Activated T-helper 17 cell treated with anti-CD3 and anti-CD28 coated beads, Interleukin-2, amount 50 U/mL, for 72 hours (primary cell): ENCODE measurements around the gene FLT3. TPM values are rescaled to one million over a fixed set of nuclear protein-coding genes. Genes with fewer than 3 reads are reported as not detected.
"Not testable (repeated sequence)": the region's sequence is repeated elsewhere in the genome, so short reads cannot be mapped to it uniquely, and the experiment has no call there.

ENCODE experiments used
- ATAC-seq: fragments of 150-1000 bp; cut with Tn5 transposase; replicated peaks from 2 replicates; pipeline ENCODE4 v1.10.0; 2021; ENCODE audit warnings: mild to moderate bottlenecking, moderate library complexity
- H3K27ac Mint-ChIP-seq: one replicate; pipeline ENCODE4 v1.8.0; 2022; ENCODE audit warnings: mixed read lengths
- H3K27me3 Mint-ChIP-seq: one replicate; pipeline ENCODE4 v1.8.0; 2022; ENCODE audit warnings: mixed read lengths
- H3K36me3 Mint-ChIP-seq: one replicate; pipeline ENCODE4 v1.8.0; 2022; ENCODE audit warnings: low read depth, mild to moderate bottlenecking, mixed read lengths
- H3K4me1 Mint-ChIP-seq: one replicate; pipeline ENCODE4 v1.8.0; 2022; ENCODE audit warnings: mixed read lengths
- H3K4me3 Mint-ChIP-seq: one replicate; pipeline ENCODE4 v1.8.0; 2022; ENCODE audit warnings: mild to moderate bottlenecking, mixed read lengths
- H3K9me3 Mint-ChIP-seq: one replicate; pipeline ENCODE4 v1.8.0; 2022; ENCODE audit warnings: mixed read lengths
- total RNA-seq, 2 donors: library from RNA; stranded (reverse); gene quantifications; one replicate each; pipeline ENCODE4 v1.2.3, GENCODE V29; 2022

FLT3 gene
- total RNA-seq, 2 donors from 2014 or later: not detected

- H3K27me3 Mint-ChIP-seq: peaks cover 19% of the 10 kb centered on the region
- peaks cover 5% of the 10 kb centered on the region for H3K4me1 Mint-ChIP-seq
Measured at GRCh38 chr13:28043224-28043623, 57.2 kb downstream of the FLT3 start.

DNA sequence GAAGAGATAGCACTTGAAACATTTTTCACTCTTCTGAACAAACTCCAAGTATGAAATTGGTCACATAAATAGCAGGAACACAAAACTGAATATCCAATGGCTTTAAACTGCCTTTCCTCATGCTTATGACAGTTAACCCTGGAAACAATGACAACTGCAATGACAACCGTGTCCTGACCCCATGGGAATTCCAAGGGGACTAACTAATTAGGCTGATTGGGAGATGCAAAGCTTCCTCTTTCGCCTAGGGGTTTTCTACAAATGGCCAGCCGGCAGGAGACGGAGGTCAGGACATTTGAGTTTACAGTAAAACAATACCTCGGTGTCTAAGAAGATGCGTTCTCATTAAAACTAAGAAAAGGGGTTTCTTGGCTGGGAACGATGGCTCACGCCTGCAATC lies 58.9 kb downstream of the FLT3 start:
- no peak for ATAC-seq
- no peaks in the 10 kb centered on the region for H3K36me3 Mint-ChIP-seq
- H3K9me3 Mint-ChIP-seq: no peaks in the 10 kb centered on the region
- no peaks in the 10 kb centered on the region for H3K4me1 Mint-ChIP-seq
- peaks cover 19% of the 10 kb centered on the region for H3K27me3 Mint-ChIP-seq
- H3K27ac Mint-ChIP-seq: no peak overlapping the region
- no peak overlapping the region for H3K4me3 Mint-ChIP-seq

More at GRCh38 chr13:28043224-28043623, 57.2 kb downstream of the FLT3 start:
- Mint-ChIP-seq H3K9me3 (no peaks in the 10 kb centered on the region), H3K36me3 (no peaks in the 10 kb centered on the region), H3K27ac (no peak overlapping the region), H3K4me3 (no peak overlapping the region)
- ATAC-seq: no peak

DNA sequence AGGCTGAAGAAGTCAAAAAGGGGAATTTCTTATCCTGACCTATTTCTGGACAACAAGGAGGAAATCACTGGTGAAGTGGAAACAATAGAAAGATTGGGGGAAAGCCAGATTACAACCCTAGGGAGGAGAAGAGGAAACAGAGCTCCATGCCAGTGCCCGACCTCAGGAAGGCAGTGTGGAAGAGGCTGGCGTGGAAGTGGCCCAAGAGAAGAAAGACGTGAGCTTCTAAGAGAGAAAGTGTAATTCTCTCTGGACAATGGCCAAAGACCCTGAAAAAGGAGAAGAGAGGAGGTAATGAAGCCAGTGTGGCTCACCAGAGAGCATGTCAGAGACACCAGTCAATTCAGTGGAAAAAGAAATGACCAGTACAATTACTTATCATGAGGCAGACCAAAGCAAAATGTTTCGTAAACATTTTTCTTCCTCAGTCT lies 59.3 kb downstream of the FLT3 start:
- H3K4me3 Mint-ChIP-seq: no peak overlapping the region
- H3K27ac Mint-ChIP-seq: no peak overlapping the region
- H3K36me3 Mint-ChIP-seq: no peaks in the 10 kb centered on the region
- no peaks in the 10 kb centered on the region for H3K4me1 Mint-ChIP-seq
- H3K9me3 Mint-ChIP-seq: no peaks in the 10 kb centered on the region
- ATAC-seq: no peak
- H3K27me3 Mint-ChIP-seq: peaks cover 19% of the 10 kb centered on the region

- Mint-ChIP-seq H3K9me3 (no peaks in the 10 kb centered on the region), H3K4me1 (no peaks in the 10 kb centered on the region), H3K4me3 (no peak overlapping the region), H3K27me3 (peaks cover 22% of the 10 kb centered on the region), H3K36me3 (no peaks in the 10 kb centered on the region), H3K27ac (no peak overlapping the region)
- peak; percentile 69 for ATAC-seq
Measured at GRCh38 chr13:28037399-28037798, 63.0 kb downstream of the FLT3 start.

GRCh38 chr13:28035146-28035782 lies 65.1 kb downstream of the FLT3 start:
- H3K27me3 Mint-ChIP-seq: peaks cover 22% of the 10 kb centered on the region
- no peaks in the 10 kb centered on the region for H3K9me3 Mint-ChIP-seq
- H3K27ac Mint-ChIP-seq: no peak overlapping the region
- ATAC-seq: peak; percentile 40
- H3K4me1 Mint-ChIP-seq: no peaks in the 10 kb centered on the region
- H3K36me3 Mint-ChIP-seq: no peaks in the 10 kb centered on the region
- H3K4me3 Mint-ChIP-seq: no peak overlapping the region

DNA sequence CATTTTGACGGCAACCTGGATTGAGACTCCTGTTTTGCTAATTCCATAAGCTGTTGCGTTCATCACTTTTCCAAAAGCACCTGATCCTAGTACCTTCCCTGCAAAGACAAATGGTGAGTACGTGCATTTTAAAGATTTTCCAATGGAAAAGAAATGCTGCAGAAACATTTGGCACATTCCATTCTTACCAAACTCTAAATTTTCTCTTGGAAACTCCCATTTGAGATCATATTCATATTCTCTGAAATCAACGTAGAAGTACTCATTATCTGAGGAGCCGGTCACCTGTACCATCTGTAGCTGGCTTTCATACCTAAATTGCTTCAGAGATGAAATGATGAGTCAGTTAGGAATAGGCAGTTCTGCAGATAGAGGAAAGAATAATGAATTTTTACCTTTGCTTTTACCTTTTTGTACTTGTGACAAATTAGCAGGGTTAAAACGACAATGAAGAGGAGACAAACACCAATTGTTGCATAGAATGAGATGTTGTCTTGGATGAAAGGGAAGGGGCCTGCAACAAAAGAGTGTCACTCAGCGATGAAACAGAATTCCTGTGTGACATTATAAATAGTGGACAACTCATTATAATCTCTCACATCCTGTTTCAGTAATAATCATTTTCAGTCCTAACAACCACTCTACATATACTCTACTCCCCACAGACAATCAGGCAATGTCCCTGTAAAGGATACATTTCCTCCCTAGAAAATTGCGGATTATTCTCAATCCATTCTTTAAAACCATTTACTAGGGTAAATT lies 66.3 kb downstream of the FLT3 start:
- H3K27me3 Mint-ChIP-seq: peaks cover 24% of the 10 kb centered on the region

GRCh38 chr13:28032438-28032837 lies 67.9 kb downstream of the FLT3 start:
- H3K36me3 Mint-ChIP-seq, H3K27ac Mint-ChIP-seq, H3K4me1 Mint-ChIP-seq, H3K9me3 Mint-ChIP-seq, H3K4me3 Mint-ChIP-seq: not testable (repeated sequence)
- ATAC-seq: peak; percentile 19
- peaks cover 24% of the 10 kb centered on the region for H3K27me3 Mint-ChIP-seq

More for the DNA sequence above, 66.3 kb downstream of the FLT3 start:
- Mint-ChIP-seq H3K27ac (no peak overlapping the region), H3K4me3 (no peak overlapping the region), H3K36me3 (no peaks in the 10 kb centered on the region), H3K4me1 (no peaks in the 10 kb centered on the region), H3K9me3 (no peaks in the 10 kb centered on the region)
- no peak for ATAC-seq

DNA sequence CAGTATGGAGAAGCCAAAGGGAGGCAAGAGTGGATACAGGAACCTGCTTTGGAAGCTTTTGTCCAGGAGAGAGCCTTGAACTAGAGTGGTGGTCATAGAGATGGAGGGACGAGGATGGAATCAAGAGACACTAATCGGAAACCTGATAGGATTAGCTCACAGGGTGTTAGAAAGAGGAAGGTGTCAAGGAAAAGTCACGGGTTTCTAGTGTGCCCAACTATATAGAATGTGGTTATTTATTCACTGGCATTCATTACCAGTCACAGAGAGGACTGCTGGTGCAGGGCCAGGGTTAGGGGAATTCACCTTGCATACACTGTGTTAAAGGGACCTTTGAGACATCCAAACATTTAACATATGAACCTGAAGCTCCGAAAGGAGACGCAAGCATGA lies 68.5 kb downstream of the FLT3 start:
- Mint-ChIP-seq H3K4me3 (no peak overlapping the region), H3K36me3 (no peaks in the 10 kb centered on the region), H3K9me3 (no peaks in the 10 kb centered on the region), H3K4me1 (peaks cover 7% of the 10 kb centered on the region), H3K27me3 (peaks cover 24% of the 10 kb centered on the region), H3K27ac (no peak overlapping the region)
- no peak for ATAC-seq

DNA sequence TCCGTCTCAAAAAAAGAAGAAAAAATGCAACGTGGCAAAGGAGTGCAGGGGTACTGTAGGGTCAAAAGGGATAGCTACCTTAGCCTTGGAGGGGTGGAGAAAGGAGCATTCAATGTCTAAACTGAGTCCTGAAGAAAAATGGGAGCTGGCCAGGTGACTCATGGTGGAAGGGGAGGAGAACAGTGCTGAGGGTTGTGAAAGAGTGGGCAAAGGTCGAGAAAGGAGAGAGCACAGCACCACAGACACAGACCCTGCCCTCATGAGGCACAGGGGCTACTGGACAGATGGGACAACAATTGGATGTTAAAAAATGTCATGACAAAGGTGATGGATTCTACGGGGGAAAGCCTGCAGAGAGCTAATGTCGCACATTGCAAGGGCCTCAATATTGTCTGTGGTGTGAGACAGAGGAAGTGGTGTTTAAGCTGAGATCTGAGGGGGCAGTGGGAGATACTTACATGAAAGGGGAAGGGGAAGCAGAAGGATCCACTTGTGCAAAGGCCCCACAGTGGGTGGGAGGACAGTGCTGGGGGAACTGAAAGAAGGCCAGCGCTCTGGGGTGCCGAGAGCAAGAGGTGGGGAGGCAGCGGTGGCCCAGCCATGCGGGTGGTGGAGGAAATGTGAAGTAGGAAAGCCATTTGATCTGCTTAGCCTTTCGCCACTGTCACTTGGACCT lies 69.0 kb downstream of the FLT3 start:
- Mint-ChIP-seq H3K9me3 (no peaks in the 10 kb centered on the region), H3K36me3 (no peaks in the 10 kb centered on the region), H3K27ac (no peak overlapping the region), H3K4me3 (no peak overlapping the region), H3K27me3 (peaks cover 24% of the 10 kb centered on the region), H3K4me1 (peaks cover 9% of the 10 kb centered on the region)
- no peak for ATAC-seq

- no peak overlapping the region for H3K4me3 Mint-ChIP-seq
- H3K27me3 Mint-ChIP-seq: peaks cover 17% of the 10 kb centered on the region
- ATAC-seq: no peak
- H3K27ac Mint-ChIP-seq: no peak overlapping the region
- H3K9me3 Mint-ChIP-seq: no peaks in the 10 kb centered on the region
- H3K36me3 Mint-ChIP-seq: no peaks in the 10 kb centered on the region
- peaks cover 9% of the 10 kb centered on the region for H3K4me1 Mint-ChIP-seq
Measured at GRCh38 chr13:28027607-28028364, 72.6 kb downstream of the FLT3 start.

DNA sequence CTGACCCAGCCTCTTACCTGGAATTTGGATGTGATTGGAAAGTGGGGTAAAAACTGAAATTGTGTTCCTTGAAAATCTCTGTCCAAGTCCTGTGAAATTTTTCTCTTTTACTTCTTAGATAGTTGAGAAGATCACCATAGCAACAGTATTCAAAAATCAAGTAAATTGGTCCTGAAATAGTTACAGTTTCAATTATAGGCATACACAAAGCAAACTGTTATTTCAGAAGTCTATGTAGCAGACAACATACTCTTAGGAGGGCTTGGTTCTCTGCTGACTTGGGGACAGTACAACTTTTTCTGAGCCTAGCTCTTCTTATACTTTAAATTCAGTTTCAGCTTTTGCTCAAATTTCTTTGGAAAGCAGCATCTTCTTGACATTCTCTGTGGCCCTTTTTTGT lies 73.3 kb downstream of the FLT3 start:
- peaks cover 20% of the 10 kb centered on the region for H3K27me3 Mint-ChIP-seq
- no peaks in the 10 kb centered on the region for H3K36me3 Mint-ChIP-seq
- no peaks in the 10 kb centered on the region for H3K9me3 Mint-ChIP-seq
- H3K27ac Mint-ChIP-seq: no peak overlapping the region
- no peak overlapping the region for H3K4me3 Mint-ChIP-seq
- H3K4me1 Mint-ChIP-seq: peaks cover 9% of the 10 kb centered on the region
- ATAC-seq: no peak

DNA sequence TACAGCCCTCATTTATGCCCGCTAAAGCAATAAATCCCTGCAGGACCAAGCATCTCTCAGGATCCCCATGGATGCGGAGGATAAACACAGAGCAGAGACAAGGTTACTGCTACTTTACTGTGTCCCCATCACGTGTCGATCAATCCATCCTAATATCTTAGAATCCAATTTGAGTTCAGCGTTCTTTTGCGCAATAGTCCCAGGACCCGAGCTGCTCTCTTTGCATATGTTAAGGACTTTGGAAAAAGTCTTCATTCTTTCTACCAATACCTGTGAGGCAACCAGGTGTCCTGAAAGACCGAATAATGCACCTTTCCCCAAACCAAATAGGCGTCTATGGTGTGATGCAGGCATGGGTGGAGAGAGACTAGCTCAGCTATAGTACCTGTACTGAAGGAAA lies 73.9 kb downstream of the FLT3 start:
- H3K36me3 Mint-ChIP-seq: no peaks in the 10 kb centered on the region
- H3K4me1 Mint-ChIP-seq: peaks cover 9% of the 10 kb centered on the region
- H3K4me3 Mint-ChIP-seq: no peak overlapping the region
- ATAC-seq: no peak
- H3K9me3 Mint-ChIP-seq: no peaks in the 10 kb centered on the region
- H3K27ac Mint-ChIP-seq: no peak overlapping the region
- H3K27me3 Mint-ChIP-seq: peaks cover 15% of the 10 kb centered on the region

- peak overlapping the region; percentile 12 for H3K27ac Mint-ChIP-seq
- no peak for ATAC-seq
- no peaks in the 10 kb centered on the region for H3K36me3 Mint-ChIP-seq
- H3K9me3 Mint-ChIP-seq: no peaks in the 10 kb centered on the region
- peaks cover 9% of the 10 kb centered on the region for H3K4me1 Mint-ChIP-seq
- H3K4me3 Mint-ChIP-seq: no peak overlapping the region
- H3K27me3 Mint-ChIP-seq: peaks cover 18% of the 10 kb centered on the region
Measured at GRCh38 chr13:28022848-28023518, 77.4 kb downstream of the FLT3 start.

DNA sequence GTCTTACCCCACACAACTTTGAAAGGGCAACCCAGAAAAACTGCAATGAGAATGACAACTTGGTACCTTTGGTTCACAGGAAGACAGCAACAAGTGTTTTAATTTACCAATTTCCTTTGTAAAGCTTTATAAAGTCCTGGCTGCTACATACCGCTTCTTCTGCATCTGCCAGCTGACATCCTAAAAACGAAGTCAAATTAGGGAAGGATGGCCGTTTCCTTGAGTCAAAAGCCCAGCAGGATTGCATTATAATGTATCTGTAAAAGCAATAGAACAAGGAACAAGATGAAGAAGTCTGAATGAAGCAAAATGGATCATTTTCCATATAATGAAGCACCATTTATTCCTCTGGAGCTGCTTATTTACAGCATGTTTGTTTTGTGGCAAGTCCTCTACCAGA lies 86.1 kb downstream of the FLT3 start:
- no peak overlapping the region for H3K27ac Mint-ChIP-seq
- H3K4me3 Mint-ChIP-seq: no peak overlapping the region
- no peak for ATAC-seq
- H3K9me3 Mint-ChIP-seq: no peaks in the 10 kb centered on the region
- no peaks in the 10 kb centered on the region for H3K36me3 Mint-ChIP-seq
- H3K4me1 Mint-ChIP-seq: peaks cover 5% of the 10 kb centered on the region
- H3K27me3 Mint-ChIP-seq: peaks cover 19% of the 10 kb centered on the region
